ENCODE results near the gene ZMYM1.

- no peak for TF ChIP-seq CTCF (IDR thresholded peaks at IDR 0.05)
- no peak for TF ChIP-seq POLR2A (IDR thresholded peaks at IDR 0.05)
- no peak for TF ChIP-seq EP300 (IDR thresholded peaks at IDR 0.05; ENCODE audit: low read depth)
Measured at GRCh38 chr1:35036621-35037020, 42.6 kb upstream of the ZMYM1 start.

Measured in transverse colon (tissue), 3 donors.